HepG2 (cell line): Measurements from ENCODE around the gene IDUA. TPM values are rescaled to one million over a fixed set of nuclear protein-coding genes. Genes with fewer than 3 reads are reported as not detected.

Experiments
- DPF2 ChIP-seq: sonication (generic); formaldehyde crosslinking; IDR thresholded peaks from 2 replicates; pipeline ENCODE4 v1.4.0; 2020; ENCODE audit warnings: mild to moderate bottlenecking, low read depth, missing genetic modification reagents, borderline replicate concordance
- HNF4G ChIP-seq, 2 experiments: sonication (generic) in 1 of 2; formaldehyde crosslinking in 1 of 2; IDR thresholded peaks; 2 replicates each; pipeline versions ENCODE4 v1.4.0 to v1.6.1; 2011 to 2020; ENCODE audit warnings: borderline replicate concordance in 2 of 2, low read depth in 2 of 2, mild to moderate bottlenecking in 2 of 2, low read length in 1 of 2, missing genetic modification reagents in 1 of 2, moderate library complexity in 1 of 2
- IRX3 ChIP-seq: sonication (generic); formaldehyde crosslinking; IDR thresholded peaks from 2 replicates; pipeline ENCODE4 v1.8.1; 2023; ENCODE audit warnings: mild to moderate bottlenecking, low read depth, missing genetic modification reagents, borderline replicate concordance
- PHF20 ChIP-seq: sonication (generic); formaldehyde crosslinking; IDR thresholded peaks from 2 replicates; pipeline ENCODE4 v1.5.0; 2020; ENCODE audit warnings: mild to moderate bottlenecking, missing genetic modification reagents
- TOPORS ChIP-seq: sonication (generic); formaldehyde crosslinking; IDR thresholded peaks from 2 replicates; pipeline ENCODE4 v1.8.0; 2023; ENCODE audit warnings: mild to moderate bottlenecking, missing genetic modification reagents
- ZNF724P ChIP-seq: sonication (generic); formaldehyde crosslinking; IDR thresholded peaks from 2 replicates; pipeline ENCODE4 v1.8.0; 2022; ENCODE audit warnings: missing genetic modification reagents, borderline replicate concordance
- polyA plus RNA-seq, 8 experiments: library from polyadenylated mRNA; depleted of rRNA in 3 of 8; stranded (reverse) in 7 of 8; unstranded in 1 of 8; fragments of >200 nt; fragmentation: Illumina TruSeq in 4 of 8; extraction: Trizol in 4 of 8; gene quantifications; 2 replicates each; pipeline versions ENCODE4 v1.2.1 to v1.2.3, GENCODE V29; 2011 to 2016; ENCODE audit warnings: low read depth in 4 of 8, missing spikeins in 1 of 8, mixed read lengths in 1 of 8; ENCODE audit not compliant: insufficient read depth in 1 of 8
- total RNA-seq, 5 experiments: library from RNA; depleted of rRNA; stranded (reverse); fragments of >200 nt; fragmentation: Illumina TruSeq; extraction: Trizol; gene quantifications; 2 replicates each; pipeline ENCODE4 v1.2.3, GENCODE V29; 2016; ENCODE audit warnings: low read depth in 1 of 5
- TF ChIP-seq, protein P1 (sequence below): sonication (generic); formaldehyde crosslinking; IDR thresholded peaks from 2 replicates; pipeline ENCODE4 v1.5.1; 2020; ENCODE audit warnings: mild to moderate bottlenecking, missing genetic modification reagents, moderate library complexity
- TF ChIP-seq, protein P2 (sequence below): sonication (generic); formaldehyde crosslinking; IDR thresholded peaks from 2 replicates; pipeline ENCODE4 v1.5.0; 2020; ENCODE audit warnings: mild to moderate bottlenecking, missing genetic modification reagents
- TF ChIP-seq, protein P3 (sequence below): sonication (generic); formaldehyde crosslinking; IDR thresholded peaks from 2 replicates; pipeline ENCODE4 v1.4.0; 2020; ENCODE audit warnings: mild to moderate bottlenecking, missing genetic modification reagents
- TF ChIP-seq, protein P4 (sequence below): sonication (generic); formaldehyde crosslinking; IDR thresholded peaks from 2 replicates; pipeline ENCODE4 v1.5.0; 2020; ENCODE audit warnings: missing genetic modification reagents
- TF ChIP-seq, protein P5 (sequence below): sonication (generic); formaldehyde crosslinking; conservative IDR thresholded peaks from 2 replicates; pipeline ENCODE4 v1.4.0; 2020; ENCODE audit warnings: missing genetic modification reagents
- TF ChIP-seq, protein P6 (sequence below): sonication (generic); formaldehyde crosslinking; IDR thresholded peaks from 2 replicates; pipeline ENCODE4 v1.8.0; 2022; ENCODE audit warnings: mild to moderate bottlenecking, missing genetic modification reagents

IDUA gene
- total and polyA plus RNA-seq, 2 of the 13 experiments (the other 11 are each of a cell fraction or from before 2014, with no cell fraction given) = 0.77 to 1.0 TPM

DNA sequence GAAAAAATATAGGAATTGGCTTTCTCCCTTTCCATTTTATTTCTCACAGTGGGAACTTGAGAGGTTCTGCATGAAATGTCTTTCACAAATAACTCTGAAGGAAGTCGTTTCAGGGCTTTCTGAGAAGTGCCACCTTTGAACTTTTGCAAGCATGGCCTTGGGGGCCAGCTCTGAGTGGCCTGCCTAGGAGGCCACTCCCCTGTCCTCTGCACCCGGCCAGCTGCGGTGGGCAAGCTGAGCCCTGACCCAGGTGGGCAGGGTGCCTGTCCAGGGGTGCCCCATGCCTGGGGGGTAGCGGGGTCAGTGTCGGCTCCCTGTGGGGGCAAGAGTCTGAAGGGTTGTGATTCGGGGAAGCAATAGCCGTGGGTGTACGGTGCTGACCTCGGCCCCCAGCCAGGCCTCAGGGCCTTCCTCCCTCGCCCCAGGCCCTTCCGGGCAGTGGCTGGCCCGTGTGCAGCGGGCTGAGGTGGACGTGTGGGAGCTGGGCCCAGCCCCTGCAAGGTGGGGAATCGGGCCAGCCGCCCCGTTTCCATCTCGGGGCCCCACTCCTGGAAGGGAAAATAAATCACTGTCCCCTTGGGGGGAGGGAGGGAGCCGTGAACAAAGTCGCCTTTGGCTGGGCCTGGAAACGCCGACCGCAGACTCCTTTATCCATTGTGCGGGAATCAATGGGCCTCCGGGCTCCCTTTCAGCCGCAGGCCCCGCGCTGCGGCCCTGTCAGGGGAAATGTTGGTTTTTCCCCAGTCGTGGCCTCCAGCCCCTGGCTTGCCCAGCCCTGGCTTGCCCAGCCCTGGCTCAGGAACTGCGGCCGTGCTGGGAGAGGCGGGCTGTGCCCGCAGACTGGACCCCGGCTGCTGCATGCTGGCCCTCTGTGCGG is 27.7 kb downstream of the IDUA start (continued):
- TF ChIP-seq, protein P1, sequence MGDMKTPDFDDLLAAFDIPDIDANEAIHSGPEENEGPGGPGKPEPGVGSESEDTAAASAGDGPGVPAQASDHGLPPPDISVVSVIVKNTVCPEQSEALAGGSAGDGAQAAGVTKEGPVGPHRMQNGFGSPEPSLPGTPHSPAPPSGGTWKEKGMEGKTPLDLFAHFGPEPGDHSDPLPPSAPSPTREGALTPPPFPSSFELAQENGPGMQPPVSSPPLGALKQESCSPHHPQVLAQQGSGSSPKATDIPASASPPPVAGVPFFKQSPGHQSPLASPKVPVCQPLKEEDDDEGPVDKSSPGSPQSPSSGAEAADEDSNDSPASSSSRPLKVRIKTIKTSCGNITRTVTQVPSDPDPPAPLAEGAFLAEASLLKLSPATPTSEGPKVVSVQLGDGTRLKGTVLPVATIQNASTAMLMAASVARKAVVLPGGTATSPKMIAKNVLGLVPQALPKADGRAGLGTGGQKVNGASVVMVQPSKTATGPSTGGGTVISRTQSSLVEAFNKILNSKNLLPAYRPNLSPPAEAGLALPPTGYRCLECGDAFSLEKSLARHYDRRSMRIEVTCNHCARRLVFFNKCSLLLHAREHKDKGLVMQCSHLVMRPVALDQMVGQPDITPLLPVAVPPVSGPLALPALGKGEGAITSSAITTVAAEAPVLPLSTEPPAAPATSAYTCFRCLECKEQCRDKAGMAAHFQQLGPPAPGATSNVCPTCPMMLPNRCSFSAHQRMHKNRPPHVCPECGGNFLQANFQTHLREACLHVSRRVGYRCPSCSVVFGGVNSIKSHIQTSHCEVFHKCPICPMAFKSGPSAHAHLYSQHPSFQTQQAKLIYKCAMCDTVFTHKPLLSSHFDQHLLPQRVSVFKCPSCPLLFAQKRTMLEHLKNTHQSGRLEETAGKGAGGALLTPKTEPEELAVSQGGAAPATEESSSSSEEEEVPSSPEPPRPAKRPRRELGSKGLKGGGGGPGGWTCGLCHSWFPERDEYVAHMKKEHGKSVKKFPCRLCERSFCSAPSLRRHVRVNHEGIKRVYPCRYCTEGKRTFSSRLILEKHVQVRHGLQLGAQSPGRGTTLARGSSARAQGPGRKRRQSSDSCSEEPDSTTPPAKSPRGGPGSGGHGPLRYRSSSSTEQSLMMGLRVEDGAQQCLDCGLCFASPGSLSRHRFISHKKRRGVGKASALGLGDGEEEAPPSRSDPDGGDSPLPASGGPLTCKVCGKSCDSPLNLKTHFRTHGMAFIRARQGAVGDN = peak; percentile 82
- peak; percentile 55; the same call in 1 of the 2 replicates for TF ChIP-seq HNF4G (IDR thresholded peaks at IDR 0.05; ENCODE audit: borderline replicate concordance, low read depth, low read length)
- 0 out of 2 replicates have a peak, but pooled peaks have one; percentile 24 for TF ChIP-seq HNF4G (CRISPR knock-in tag; IDR thresholded peaks at IDR 0.05; ENCODE audit: borderline replicate concordance, low read depth)
- TF ChIP-seq DPF2 (CRISPR knock-in tag) = 0 out of 2 replicates have a peak, but pooled peaks have one; percentile 12
- TF ChIP-seq, protein P2, sequence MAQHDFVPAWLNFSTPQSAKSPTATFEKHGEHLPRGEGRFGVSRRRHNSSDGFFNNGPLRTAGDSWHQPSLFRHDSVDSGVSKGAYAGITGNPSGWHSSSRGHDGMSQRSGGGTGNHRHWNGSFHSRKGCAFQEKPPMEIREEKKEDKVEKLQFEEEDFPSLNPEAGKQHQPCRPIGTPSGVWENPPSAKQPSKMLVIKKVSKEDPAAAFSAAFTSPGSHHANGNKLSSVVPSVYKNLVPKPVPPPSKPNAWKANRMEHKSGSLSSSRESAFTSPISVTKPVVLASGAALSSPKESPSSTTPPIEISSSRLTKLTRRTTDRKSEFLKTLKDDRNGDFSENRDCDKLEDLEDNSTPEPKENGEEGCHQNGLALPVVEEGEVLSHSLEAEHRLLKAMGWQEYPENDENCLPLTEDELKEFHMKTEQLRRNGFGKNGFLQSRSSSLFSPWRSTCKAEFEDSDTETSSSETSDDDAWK (CRISPR knock-in tag) = no peak
- 0 out of 2 replicates have a peak, but pooled peaks have one; percentile 25 for TF ChIP-seq IRX3 (CRISPR knock-in tag)
- TF ChIP-seq ZNF724P (CRISPR knock-in tag) = no peak
- TF ChIP-seq, protein P3, sequence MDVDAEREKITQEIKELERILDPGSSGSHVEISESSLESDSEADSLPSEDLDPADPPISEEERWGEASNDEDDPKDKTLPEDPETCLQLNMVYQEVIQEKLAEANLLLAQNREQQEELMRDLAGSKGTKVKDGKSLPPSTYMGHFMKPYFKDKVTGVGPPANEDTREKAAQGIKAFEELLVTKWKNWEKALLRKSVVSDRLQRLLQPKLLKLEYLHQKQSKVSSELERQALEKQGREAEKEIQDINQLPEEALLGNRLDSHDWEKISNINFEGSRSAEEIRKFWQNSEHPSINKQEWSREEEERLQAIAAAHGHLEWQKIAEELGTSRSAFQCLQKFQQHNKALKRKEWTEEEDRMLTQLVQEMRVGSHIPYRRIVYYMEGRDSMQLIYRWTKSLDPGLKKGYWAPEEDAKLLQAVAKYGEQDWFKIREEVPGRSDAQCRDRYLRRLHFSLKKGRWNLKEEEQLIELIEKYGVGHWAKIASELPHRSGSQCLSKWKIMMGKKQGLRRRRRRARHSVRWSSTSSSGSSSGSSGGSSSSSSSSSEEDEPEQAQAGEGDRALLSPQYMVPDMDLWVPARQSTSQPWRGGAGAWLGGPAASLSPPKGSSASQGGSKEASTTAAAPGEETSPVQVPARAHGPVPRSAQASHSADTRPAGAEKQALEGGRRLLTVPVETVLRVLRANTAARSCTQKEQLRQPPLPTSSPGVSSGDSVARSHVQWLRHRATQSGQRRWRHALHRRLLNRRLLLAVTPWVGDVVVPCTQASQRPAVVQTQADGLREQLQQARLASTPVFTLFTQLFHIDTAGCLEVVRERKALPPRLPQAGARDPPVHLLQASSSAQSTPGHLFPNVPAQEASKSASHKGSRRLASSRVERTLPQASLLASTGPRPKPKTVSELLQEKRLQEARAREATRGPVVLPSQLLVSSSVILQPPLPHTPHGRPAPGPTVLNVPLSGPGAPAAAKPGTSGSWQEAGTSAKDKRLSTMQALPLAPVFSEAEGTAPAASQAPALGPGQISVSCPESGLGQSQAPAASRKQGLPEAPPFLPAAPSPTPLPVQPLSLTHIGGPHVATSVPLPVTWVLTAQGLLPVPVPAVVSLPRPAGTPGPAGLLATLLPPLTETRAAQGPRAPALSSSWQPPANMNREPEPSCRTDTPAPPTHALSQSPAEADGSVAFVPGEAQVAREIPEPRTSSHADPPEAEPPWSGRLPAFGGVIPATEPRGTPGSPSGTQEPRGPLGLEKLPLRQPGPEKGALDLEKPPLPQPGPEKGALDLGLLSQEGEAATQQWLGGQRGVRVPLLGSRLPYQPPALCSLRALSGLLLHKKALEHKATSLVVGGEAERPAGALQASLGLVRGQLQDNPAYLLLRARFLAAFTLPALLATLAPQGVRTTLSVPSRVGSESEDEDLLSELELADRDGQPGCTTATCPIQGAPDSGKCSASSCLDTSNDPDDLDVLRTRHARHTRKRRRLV (CRISPR knock-in tag) = no peak
- no peak for TF ChIP-seq PHF20 (CRISPR knock-in tag)
- no peak for TF ChIP-seq TOPORS
- TF ChIP-seq, protein P4, sequence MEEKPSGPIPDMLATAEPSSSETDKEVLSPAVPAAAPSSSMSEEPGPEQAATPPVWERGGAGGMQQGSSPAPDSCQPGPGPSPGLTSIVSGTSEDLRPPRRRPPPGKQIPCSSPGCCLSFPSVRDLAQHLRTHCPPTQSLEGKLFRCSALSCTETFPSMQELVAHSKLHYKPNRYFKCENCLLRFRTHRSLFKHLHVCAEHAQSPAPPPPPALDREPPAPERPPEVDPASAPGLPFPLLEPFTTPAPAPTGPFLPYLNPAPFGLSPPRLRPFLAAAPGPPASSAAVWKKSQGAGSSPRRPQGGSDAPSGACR (CRISPR knock-in tag) = no peak
- TF ChIP-seq, protein P5, sequence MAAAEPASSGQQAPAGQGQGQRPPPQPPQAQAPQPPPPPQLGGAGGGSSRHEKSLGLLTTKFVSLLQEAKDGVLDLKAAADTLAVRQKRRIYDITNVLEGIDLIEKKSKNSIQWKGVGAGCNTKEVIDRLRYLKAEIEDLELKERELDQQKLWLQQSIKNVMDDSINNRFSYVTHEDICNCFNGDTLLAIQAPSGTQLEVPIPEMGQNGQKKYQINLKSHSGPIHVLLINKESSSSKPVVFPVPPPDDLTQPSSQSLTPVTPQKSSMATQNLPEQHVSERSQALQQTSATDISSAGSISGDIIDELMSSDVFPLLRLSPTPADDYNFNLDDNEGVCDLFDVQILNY (CRISPR knock-in tag) = no peak
- TF ChIP-seq, protein P6, sequence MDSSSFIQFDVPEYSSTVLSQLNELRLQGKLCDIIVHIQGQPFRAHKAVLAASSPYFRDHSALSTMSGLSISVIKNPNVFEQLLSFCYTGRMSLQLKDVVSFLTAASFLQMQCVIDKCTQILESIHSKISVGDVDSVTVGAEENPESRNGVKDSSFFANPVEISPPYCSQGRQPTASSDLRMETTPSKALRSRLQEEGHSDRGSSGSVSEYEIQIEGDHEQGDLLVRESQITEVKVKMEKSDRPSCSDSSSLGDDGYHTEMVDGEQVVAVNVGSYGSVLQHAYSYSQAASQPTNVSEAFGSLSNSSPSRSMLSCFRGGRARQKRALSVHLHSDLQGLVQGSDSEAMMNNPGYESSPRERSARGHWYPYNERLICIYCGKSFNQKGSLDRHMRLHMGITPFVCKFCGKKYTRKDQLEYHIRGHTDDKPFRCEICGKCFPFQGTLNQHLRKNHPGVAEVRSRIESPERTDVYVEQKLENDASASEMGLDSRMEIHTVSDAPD (CRISPR knock-in tag) = peak; percentile 41; the same call in 1 of the 2 replicates
